Measurements from ENCODE around the gene STXBP5.

STXBP5 gene

DNA sequence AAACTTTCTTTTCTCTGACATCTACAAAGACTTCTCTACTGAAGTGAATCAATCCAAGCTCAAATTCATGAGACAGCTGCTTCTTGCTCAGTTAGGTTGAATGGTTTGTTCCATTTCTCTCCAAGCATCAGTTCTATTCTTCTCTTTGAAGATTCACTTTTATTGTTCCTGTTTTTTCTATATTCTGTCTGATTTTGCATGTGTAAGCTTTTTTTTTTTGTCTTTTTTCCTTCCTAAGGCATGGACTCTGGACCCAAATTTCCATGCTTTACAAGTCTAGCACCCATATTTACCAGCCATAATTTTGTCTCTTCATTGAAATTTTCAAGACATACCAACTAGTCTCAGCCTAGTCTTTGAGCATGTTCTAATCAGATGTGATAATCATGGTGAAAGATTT lies 25.9 kb upstream of the STXBP5 start:
- no peak for DNase-seq (ENCODE audit: low spot score)

DNA sequence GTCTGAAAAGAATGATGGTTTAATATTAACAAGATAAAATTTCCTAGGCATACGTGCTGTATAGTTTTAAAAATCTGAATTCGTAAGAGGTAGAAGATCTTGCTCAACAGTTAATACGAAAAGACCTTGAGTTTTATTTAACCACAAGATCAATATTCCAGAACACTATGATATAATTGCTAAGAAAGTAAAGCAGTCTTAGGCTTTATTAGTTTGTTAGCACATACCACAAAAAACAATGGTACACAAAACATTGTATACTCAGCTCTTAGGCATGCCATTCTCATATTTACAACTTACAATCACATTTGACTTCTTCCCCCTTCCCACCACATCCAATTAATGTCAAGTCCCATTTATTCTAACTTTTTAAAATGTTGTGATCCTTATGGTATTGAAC lies 24.4 kb upstream of the STXBP5 start:
- DNase-seq (ENCODE audit: low spot score), result no peak

DNA sequence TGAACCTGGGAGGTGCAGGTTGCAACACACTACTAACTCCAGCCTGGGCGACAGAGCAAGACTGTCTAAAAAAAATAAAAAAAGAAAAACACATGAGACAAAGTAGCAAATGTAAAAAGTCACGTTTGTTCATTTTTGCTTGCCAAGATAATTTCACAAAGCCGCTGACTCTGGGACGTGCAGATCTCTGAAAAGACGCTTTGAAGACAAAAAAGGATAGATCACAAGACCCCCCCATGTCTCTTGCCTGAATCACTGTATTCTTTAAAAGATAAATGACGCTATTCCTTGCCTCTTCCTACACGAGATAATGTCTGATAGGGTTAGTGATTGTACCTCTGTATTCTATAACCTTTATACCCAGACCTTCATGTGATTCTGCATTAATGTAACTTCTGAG lies 23.3 kb upstream of the STXBP5 start:
- DNase-seq (ENCODE audit: low spot score), result no peak

DNA sequence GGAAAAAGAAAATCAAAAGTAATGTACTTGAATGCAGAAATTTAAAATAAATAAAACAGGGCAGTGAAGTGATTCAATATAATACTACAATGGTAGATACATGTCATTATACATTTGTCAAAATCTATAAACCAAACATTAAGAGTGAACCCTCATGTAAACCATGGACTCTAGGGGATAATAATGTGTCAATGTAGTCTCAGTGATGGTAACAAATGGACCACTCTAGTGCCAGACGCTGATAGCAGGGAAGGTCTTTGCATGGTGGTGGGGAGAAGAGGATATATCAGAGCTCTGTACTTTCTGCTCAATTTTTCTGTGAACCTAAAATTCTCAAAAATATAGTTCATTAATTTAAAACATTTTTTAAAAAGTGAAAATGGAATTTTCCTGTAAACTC lies 19.8 kb upstream of the STXBP5 start:
- no peak for DNase-seq (ENCODE audit: low spot score)

DNA sequence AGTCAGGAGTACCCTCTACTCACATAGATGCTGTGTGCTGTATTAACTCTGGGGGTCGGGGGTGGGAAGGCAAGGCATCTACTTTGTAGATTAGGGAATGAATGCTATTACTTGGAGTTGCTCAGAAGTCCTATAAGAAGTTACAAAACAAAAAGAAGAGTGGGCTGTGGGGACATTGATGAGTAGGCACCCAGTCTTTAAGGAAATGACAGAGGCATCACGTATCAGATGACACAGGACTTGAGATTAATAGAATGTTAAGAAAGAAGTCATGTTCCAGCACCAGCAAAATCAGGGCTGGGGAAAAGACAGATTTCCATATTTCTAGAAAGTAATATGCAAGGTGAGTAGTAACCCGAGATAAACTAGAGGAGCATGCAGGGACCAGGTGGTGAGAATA lies 19.0 kb upstream of the STXBP5 start:
- no peak for DNase-seq (ENCODE audit: low spot score)

DNA sequence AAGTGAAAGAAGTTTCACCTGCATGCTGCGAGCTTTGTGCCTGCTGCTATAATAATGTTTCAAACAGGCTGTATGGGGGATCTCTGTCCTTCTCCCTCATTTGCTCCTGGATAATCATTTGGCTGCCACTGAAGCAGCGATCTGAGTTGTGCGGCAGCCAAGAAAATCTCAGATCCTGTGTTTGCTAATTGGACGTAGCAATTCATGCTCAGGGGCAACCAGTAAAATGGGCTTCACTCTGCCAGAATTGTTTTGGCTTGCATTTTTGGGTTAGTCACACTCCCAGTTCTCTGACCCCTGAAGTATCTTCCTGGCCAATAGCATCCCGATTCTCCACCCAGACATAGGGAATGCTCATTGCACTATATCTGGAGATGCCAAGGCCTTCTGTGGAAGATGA lies 13.7 kb upstream of the STXBP5 start:
- peak; percentile 11 for DNase-seq (ENCODE audit: low spot score)

DNA sequence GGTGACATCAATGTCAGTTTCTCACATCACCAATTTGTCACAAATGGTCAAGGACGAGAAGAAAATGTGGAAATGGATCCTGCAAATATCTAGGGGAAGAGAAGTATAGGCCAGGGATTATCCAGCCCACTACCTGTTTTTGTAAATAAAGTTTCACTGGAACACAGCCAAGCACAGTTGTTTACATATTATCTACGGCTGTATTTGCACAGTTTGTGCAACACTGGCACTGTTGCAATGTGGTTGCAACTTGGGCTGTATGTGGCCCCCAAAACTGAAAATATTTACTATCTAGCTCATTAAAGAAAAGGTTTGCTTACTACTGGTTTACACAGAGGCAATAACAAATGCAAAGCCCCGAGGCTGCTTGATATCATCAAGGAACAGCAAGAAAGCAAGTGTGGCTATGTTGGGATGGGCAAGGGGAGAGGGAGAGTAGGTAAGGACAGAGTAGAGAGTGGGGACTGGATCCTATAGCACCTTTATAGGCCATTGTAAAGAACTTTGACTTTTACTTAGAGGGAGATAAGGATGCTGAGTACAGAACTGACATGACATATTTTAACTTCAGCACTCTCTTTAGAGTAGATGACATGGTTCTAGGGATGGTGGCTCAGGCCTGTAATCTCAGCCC lies 11.8 kb upstream of the STXBP5 start:
- DNase-seq (ENCODE audit: low spot score), result no peak

DNA sequence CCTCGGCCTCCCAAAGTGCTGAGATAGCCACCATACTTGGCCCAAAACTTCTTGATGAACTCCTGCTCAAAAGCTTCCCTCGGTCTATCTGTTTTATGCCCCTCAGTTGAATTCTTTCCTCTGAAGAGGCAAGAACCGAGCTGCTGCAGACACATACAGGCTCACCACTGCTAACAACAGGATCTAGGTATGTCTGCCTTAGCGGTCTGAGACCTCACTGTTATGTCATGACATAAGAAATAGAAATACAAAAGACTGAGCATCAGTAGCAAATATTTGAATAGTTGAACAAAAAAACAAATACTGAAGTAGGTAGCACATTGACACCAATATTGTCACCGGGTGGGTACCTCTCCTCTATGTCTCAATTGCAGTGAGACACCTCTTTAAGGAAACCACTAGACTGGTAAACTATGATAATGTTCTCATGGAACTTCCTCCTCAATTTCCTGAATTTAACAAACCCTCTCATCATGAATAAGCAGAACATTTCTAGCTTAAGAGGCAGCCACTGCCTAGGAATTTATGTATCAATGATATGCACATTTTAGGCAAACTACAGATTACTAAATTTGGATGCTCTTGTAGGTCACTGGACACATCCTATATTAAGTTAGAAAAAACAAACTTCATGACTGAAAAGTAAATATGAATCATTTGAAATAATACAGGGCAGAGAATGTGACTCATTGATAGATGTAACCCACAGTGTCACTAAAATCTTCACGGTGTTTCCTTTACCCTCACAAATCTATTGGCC lies 9.4 kb upstream of the STXBP5 start:
- no peak for DNase-seq (ENCODE audit: low spot score)

DNA sequence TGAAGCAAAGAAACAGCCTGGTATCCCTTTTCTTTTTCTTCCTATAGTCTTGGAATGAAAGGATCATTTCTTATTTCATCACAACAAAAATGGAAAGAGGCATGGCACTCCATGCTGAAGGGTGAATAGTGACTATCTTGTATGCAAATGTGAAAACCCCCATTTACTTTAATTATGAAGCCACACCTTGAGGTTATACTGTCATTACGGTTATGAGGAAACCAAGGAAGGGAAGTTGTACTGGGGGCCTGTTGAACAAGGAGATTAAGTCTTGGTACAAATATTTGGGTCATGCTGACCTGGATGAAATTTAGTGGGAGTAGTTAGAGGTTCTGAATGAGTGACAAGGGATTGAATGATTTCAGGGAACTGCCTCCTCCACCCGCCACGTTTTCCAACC lies 8.7 kb upstream of the STXBP5 start:
- no peak for DNase-seq (ENCODE audit: low spot score)

DNA sequence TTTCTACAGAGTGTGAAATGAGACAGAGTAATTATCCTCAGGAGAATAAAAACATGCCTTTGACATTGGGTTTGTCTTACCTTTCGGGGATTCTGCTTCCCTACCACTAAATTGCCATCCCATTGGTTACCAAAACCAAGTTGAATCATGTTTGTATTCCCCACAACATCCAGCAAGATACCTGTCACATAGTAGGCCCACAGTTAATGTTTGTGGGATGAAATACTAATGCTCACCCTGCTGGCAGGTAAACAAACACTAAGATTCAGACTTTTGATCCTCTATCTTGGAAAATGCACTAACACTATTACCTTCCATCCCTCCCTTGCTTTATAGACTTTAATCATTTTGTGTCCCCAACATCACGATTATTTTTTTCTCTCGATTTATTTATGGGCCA lies 8.2 kb upstream of the STXBP5 start:
- no peak for DNase-seq (ENCODE audit: low spot score)

DNA sequence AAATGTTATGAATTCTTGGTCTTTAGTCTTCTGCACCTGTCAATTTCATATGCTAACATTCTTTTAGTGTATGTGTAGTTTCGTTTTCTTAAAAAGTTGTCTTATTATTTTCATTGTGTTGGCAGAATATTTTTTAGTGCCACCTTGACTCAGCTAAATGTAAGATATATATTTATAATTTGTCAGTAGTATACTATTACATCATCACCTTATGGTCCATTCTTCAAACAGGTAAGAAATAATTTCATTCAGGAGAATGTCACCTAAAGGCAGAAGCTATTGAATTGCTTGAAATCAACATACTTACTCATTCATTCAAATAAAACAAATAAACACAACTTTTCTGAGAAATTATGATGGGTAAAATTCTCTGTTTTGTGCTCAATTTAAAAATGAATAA lies 3.5 kb upstream of the STXBP5 start:
- no peak for DNase-seq (ENCODE audit: low spot score)

DNA sequence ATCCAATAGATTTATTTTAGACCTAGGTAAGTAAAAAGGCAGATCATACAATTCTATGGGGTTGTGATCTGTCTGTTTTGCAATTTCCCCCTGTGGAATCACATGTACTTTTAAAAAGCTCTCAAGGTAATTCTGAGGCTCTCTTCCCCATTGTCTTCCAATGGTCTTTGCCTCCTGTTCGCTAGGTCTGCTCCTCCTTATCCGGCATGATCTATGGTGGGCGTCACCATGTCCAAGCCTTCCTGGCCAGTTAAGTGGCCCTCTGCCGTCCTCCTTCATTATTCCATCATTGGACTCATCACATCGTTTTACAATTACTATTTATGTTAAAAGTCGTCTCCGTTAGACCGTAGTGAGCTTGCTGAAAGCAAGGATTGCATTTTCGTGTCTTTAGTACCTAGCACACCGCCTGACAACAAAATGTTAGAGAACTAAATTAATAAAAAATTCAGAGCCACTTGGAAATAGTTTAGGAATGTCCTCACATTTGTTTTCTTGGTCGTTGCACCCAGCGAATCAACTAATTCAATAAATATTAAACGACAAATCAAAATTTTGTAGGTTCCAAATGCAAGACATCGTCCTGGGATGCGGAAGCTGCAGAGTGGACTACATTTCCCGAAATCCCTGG lies 2.2 kb upstream of the STXBP5 start:
- peak; percentile 32 for DNase-seq (ENCODE audit: low spot score)

DNA sequence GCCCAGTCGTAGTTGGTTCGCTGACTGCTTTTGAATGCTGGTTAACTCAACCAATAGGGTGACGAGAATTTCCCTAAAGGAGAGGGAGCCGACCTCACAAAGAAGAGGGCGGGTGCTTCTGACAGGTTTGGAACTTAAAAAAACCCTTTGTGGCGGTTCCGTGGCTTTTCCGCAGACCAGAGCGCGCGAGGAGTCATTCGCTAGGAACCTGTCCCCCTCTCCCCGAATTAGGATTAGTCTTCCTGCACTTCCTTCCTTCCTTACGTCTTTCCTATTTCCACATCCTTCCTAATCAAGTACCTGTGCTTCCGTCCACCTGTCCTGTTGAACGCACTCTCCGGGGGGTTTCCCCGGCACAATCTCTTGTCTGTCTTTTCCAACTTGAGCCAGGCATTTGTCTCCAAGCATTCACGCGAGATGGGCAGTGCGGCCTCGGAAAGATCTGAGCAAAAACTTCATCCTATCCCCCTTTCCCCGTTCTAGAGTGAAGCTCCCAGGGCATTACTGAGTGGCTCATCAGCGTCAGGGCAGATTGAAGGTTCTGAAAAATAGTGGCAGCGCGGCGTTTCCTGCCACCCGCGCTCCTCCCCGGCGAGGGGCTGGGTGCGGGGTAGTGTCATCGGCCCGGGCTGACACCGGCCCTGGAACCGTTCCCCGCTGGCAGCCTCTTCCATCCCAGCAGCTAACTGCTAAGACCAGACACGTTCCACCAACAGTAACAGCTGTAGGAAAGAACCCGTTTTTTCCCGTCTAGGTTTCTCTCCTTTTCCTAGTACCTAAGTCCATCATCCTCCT lies 1.5 kb upstream of the STXBP5 start:
- DNase-seq (ENCODE audit: low spot score), result peak; percentile 98

DNA sequence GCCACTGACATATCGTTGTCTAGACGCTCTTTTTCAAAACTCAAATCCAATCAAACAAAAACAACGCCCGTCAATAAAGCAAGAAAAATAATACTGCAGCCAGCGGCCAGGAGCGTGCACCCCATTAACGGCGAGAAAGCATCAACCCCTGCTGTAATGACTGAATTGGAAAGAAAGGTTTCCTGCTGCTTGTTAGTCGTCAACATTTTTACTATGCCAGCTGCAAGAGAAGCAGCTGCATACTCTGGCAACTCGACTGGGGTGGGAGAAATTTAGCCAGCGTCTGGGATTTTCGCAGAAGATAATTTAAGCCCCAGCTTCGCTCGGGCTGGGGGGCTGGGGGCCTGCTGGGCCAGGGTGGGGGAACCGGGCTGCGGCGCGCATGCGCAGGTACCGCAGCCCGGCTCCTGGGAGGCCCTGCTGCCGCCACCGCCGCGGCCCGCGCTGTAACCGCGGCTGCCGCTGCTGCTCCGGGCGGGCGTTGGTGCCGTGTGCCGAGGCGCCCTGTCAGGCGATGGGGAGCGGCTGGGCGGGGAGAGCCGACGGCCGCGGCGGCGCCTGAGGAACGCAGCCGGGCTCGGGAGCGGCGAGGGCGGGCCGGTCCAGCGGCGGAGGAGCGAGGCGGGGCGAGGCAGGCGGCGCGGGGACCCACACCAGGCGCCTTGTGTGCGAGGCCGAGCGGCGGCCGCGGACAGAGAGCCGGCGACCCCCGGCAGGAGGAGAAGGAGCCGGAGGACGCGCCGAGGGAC lies 732 bp upstream of the STXBP5 start:
- peak; percentile 82 for DNase-seq (ENCODE audit: low spot score)

DNA sequence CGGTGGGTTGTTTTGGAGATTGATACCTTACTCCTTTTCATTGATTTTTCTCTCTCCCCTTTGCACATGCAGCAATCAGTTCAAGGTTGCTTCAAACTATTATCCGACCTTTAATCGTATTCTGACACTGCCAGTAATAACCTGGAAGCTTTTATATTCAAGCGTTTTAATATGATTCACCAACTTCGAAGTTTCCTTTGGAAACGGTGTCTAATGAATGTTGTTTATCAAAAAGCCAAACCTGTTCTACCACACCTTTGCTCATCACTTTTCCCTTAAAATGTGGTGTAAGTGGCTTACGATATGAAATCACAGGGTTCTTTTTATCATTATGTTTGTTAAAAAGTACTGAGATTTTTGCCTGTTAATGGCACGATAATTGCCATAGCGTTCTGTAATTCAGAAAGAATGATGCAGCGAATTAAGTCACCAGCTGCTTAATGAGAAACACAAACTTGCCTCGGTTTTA lies 660 bp downstream of the STXBP5 start:
- no peak for DNase-seq (ENCODE audit: low spot score)

DNA sequence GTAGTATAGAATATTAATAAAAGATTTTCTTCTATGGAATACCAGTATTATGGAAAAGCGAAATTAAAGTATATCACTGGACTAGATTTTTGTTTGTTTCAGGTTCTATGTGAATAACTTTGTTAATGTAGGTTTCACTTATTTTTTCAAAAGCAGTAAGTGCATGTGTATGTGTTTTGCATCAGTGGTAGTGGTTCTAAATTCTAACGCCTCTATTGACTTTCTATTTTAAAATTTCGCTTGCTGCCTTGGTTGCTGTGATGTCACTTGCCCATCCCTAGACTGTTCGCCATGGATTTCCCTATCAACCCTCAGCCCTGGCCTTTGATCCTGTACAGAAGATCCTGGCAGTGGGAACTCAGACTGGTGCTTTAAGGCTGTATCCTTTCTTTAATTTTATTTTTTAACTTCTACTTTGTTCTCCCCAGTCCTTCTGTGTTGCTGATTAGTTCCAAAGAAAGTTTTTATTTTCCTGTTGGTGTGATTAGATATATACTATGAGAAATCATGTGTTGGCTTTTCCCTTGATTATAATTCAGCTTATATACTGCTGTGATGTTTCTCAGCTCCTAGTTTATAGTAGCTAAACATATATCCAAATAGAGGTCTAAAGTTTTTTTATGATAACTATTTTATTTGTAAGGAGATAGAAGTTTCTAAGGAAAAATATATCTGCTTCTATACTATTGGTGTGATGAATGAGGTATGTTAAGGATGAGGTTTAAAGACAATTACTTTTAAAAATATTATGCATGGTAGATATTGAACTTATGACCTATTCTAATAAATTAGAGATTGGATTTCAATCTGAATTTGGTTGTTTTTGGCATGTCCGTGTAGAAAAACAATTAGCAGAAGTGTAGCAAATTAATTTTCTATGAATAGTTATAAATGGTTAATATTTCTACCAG lies 1.7 kb downstream of the STXBP5 start:
- DNase-seq (ENCODE audit: low spot score), result peak; percentile 49

DNA sequence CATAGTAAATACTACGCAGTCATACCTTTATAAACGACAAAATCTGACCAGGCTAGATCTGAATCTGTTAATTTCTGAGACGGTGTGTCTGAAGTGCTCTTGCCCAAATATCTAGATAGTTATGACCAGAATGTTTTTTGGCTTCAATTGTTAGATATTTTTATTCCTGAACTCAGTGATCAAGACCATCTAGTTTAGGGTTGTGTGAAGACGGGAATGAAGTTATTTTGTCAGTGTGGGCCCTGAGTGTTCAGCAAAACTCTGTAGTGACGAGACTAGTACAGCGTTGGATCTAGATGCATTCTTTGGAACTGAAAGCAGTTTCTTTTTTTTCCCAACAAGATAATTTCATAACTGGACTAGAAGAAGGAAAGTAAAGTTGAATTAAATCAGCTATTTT lies 3.1 kb downstream of the STXBP5 start:
- DNase-seq (ENCODE audit: low spot score), result peak; percentile 21

DNA sequence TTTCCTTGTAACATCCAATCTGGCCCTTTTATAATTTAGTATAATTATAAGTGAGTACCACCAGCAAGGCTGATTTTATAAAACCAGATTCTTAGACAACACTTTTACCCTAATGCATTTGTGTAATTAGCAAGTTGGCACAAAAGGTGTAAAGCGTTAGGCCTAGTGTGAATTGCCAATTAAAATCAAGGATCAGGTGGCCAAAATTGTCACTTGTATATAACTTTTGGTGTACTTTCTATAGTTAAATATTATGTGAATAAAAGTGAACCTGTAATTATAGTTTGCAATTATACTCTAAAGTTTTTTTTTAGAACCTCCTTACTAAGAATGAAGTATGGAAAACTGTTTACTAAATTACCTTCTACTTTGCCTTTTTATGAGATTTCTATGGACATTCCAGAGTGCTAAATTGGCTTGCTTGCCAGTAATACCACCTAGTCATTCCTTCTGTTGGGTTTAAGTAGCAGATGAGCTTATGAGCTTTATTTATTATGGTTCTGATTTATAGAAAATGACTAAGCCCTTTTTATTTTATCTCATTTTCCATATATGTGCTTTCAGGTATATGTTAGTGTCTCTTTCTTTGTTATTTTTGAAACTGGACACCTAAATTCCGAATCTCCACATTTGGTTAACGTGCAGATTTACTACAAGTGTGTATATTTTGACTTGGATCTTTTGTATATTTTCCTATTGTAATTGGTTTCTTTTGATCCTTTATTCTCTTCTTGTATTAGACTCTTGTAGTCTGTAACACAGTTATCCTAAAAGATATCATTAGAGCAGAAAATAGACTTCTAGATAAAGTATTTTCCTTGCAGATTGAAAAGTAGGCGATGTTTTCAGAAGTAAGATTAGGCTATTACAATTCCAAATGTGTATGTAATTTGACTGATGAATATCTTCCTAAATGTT lies 3.9 kb downstream of the STXBP5 start:
- DNase-seq (ENCODE audit: low spot score), result no peak

DNA sequence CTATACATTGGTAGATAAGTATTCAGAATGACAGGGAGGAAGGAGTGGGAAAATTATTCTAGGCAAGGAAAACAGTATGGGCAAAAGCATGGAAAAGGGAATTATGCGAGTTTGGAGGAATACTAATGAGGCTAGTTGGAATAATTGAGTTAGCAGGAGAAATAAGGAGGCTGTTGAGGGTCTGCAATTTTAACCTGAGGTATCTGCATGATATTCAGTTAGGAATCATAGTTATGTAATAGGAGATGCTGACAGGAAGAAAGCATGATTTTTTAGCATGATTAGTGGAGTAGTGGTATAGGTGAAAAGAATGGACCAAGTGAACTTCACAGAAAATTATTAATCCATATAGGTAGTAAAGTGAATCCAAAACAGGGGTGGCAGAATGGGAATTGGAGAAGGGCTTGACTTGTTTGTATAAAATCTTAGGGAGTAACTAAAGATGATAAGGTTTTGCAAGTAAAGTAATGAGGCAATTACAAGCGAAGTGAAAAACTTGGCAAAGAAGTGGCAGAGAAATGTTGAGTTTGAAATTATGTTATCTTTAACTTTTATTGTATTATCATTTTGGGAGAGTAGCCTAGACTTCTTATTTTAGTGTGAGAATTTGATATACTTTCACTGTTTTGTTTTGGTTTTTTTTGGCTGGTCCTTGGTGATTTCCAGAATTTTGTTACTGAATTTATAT lies 5.7 kb downstream of the STXBP5 start:
- DNase-seq (ENCODE audit: low spot score), result no peak

Measured in Ammon's horn (tissue), 1 donor.